SU-DHL-6 (cell line): ENCODE measurements around the gene CIZ1.

Source experiments
- H2AFZ ChIP-seq: fragments of 200-600 bp; sonication (generic); 2 replicates; pipeline ENCODE4 v1.6.1; 2014; ENCODE audit warnings: low read depth, mild to moderate bottlenecking, moderate library complexity, mixed read lengths, antibody characterized with exemption, low read length; ENCODE audit not compliant: severe bottlenecking
- H3F3A ChIP-seq: fragments of 200-600 bp; shearing (Covaris generic); 2 replicates; pipeline ENCODE4 v1.6.0; 2016; ENCODE audit warnings: antibody characterized with exemption, mild to moderate bottlenecking; ENCODE audit not compliant: insufficient read depth
- H3K27ac ChIP-seq: fragments of 200-600 bp; sonication (generic); 2 replicates; pipeline ENCODE4 v1.5.1; 2016; ENCODE audit warnings: low read depth, mild to moderate bottlenecking, low read length, moderate library complexity, mixed read lengths
- H3K27me3 ChIP-seq: fragments of 200-600 bp; sonication (generic), shearing (Covaris generic); 2 replicates; pipeline ENCODE4 v1.6.0; 2014; ENCODE audit warnings: mild to moderate bottlenecking, low read length
- H3K36me3 ChIP-seq: fragments of 200-600 bp; sonication (generic); 2 replicates; pipeline ENCODE4 v1.6.1; 2014; ENCODE audit warnings: mild to moderate bottlenecking, low read length, mixed read lengths
- H3K4me2 ChIP-seq: fragments of 300-600, 200-600 bp; shearing (Covaris generic), sonication (generic); 2 replicates; pipeline ENCODE4 v1.6.0; 2014; ENCODE audit warnings: low read length, low read depth, mild to moderate bottlenecking; ENCODE audit not compliant: poor library complexity, severe bottlenecking
- H3K4me3 ChIP-seq: fragments of 200-600 bp; sonication (generic); 2 replicates; pipeline ENCODE4 v1.5.1; 2014; ENCODE audit warnings: antibody characterized with exemption, low read length, mild to moderate bottlenecking, mixed read lengths; ENCODE audit not compliant: insufficient read depth, poor library complexity, severe bottlenecking
- H3K79me2 ChIP-seq: fragments of 200-600 bp; sonication (generic); 2 replicates; pipeline ENCODE4 v1.6.1; 2014; ENCODE audit warnings: mild to moderate bottlenecking, low read length, moderate library complexity; ENCODE audit not compliant: insufficient read depth
- H3K9ac ChIP-seq: fragments of 200-600 bp; sonication (generic); 2 replicates; pipeline ENCODE4 v1.7.0; 2014; ENCODE audit warnings: mild to moderate bottlenecking, low read length
- H3K9me2 ChIP-seq: fragments of 200-600 bp; sonication (generic); replicated peaks from 2 replicates; pipeline ENCODE4 v1.6.1; 2014; ENCODE audit warnings: low read length; ENCODE audit not compliant: insufficient read depth
- H3K9me3 ChIP-seq: fragments of 200-600 bp; sonication (generic); 2 replicates; pipeline ENCODE4 v1.6.1; 2014; ENCODE audit warnings: low read length, mixed read lengths; ENCODE audit not compliant: insufficient read depth
- H4K20me1 ChIP-seq: fragments of 200-600 bp; sonication (generic); 2 replicates; pipeline ENCODE4 v1.6.1; 2014; ENCODE audit warnings: low read depth, mild to moderate bottlenecking, antibody characterized with exemption, low read length, moderate library complexity, mixed read lengths
- CTCF ChIP-seq: fragments of 200-600 bp; sonication (generic); IDR thresholded peaks from one replicate; pipeline ENCODE4 v1.5.1; 2017; ENCODE audit warnings: antibody characterized with exemption, mild to moderate bottlenecking, low read length, moderate library complexity; ENCODE audit not compliant: insufficient read depth, poor library complexity, severe bottlenecking
- EZH2phosphoT487 ChIP-seq: fragments of 200-600 bp; sonication (generic), shearing (Covaris generic); conservative IDR thresholded peaks from 2 replicates; pipeline ENCODE4 v1.6.1; 2018; ENCODE audit warnings: mild to moderate bottlenecking, antibody characterized with exemption, low read length, moderate library complexity, mixed read lengths

Gene CIZ1

GRCh38 chr9:128190516-128191405, 611 bp downstream of the CIZ1 start:
- Histone ChIP-seq H3K4me2 (peak overlapping the region; percentile 92), H3K79me2 (no peaks in the 10 kb centered on the region), H3K9me2 (no peaks in the 10 kb centered on the region), H3K9ac (peak overlapping the region; percentile 96), H3K27me3 (no peaks in the 10 kb centered on the region), H2AFZ (peak overlapping the region; percentile 94), H3K9me3 (no peaks in the 10 kb centered on the region), H3K4me3 (peak overlapping the region; percentile 83), H4K20me1 (no peaks in the 10 kb centered on the region), H3K36me3 (no peaks in the 10 kb centered on the region), H3F3A (no peaks in the 10 kb centered on the region), H3K27ac (peak overlapping the region; percentile 52)
- TF ChIP-seq CTCF (no peak), EZH2phosphoT487 (no peak)

GRCh38 chr9:128190013-128190412, 1.4 kb downstream of the CIZ1 start:
- no peak overlapping the region for H2AFZ ChIP-seq
- peak overlapping the region; percentile 96 for H3K9ac ChIP-seq
- no peaks in the 10 kb centered on the region for H4K20me1 ChIP-seq
- H3K36me3 ChIP-seq, result no peaks in the 10 kb centered on the region
- H3K27ac ChIP-seq, result no peak overlapping the region
- H3K4me2 ChIP-seq, result peak overlapping the region; percentile 92
- no peak for TF ChIP-seq EZH2phosphoT487
- no peak for TF ChIP-seq CTCF
- peak overlapping the region; percentile 83 for H3K4me3 ChIP-seq
- no peaks in the 10 kb centered on the region for H3K79me2 ChIP-seq
- no peaks in the 10 kb centered on the region for H3F3A ChIP-seq
- no peaks in the 10 kb centered on the region for H3K9me2 ChIP-seq
- no peaks in the 10 kb centered on the region for H3K27me3 ChIP-seq
- no peaks in the 10 kb centered on the region for H3K9me3 ChIP-seq

- H3F3A ChIP-seq, result no peaks in the 10 kb centered on the region
- H3K9ac ChIP-seq, result no peak overlapping the region
- no peaks in the 10 kb centered on the region for H4K20me1 ChIP-seq
- H3K9me2 ChIP-seq, result no peaks in the 10 kb centered on the region
- no peak overlapping the region for H3K4me3 ChIP-seq
- no peak for TF ChIP-seq EZH2phosphoT487
- H3K27me3 ChIP-seq, result no peaks in the 10 kb centered on the region
- no peak overlapping the region for H2AFZ ChIP-seq
- H3K79me2 ChIP-seq, result no peaks in the 10 kb centered on the region
- no peak overlapping the region for H3K27ac ChIP-seq
- no peak overlapping the region for H3K4me2 ChIP-seq
- H3K9me3 ChIP-seq, result no peaks in the 10 kb centered on the region
- no peaks in the 10 kb centered on the region for H3K36me3 ChIP-seq
These were observed 3.2 kb downstream of the CIZ1 start for GRCh38 chr9:128188209-128188608.

GRCh38 chr9:128187361-128187760, 4.0 kb downstream of the CIZ1 start:
- no peak for TF ChIP-seq CTCF
- no peak for TF ChIP-seq EZH2phosphoT487

More at GRCh38 chr9:128187361-128187760, 4.0 kb downstream of the CIZ1 start:
- no peaks in the 10 kb centered on the region for H3K9me2 ChIP-seq
- no peak overlapping the region for H3K4me3 ChIP-seq
- no peaks in the 10 kb centered on the region for H3F3A ChIP-seq
- H4K20me1 ChIP-seq, result no peaks in the 10 kb centered on the region
- H3K36me3 ChIP-seq, result no peaks in the 10 kb centered on the region
- no peak overlapping the region for H3K9ac ChIP-seq
- H3K27ac ChIP-seq, result no peak overlapping the region
- H3K27me3 ChIP-seq, result no peaks in the 10 kb centered on the region
- no peak overlapping the region for H3K4me2 ChIP-seq
- no peaks in the 10 kb centered on the region for H3K9me3 ChIP-seq
- H2AFZ ChIP-seq, result no peak overlapping the region
- H3K79me2 ChIP-seq, result no peaks in the 10 kb centered on the region
